K562 (cell line): Measurements from ENCODE around the gene LEO1. TPM values are rescaled to one million over a fixed set of nuclear protein-coding genes. Genes with fewer than 3 reads are reported as not detected.

ENCODE experiments used
- ATAC-seq: fragments of 200-7000 bp; cut with Tn5 transposase; 3 replicates; pipeline ENCODE4 v1.9.1; 2020; ENCODE audit warnings: moderate library complexity
- BruUV-seq: library from RNA; stranded (reverse); fragments of 400-500 nt; replicated peaks from 2 replicates; lab custom pipeline; 2021; lab: Mats Ljungman, UMichigan
- CTCF ChIA-PET: fragments of 300-600 bp; formaldehyde crosslinking; extraction: SDS; loops from one replicate; lab custom pipeline; 2021; ENCODE audit warnings: low intra/inter-chr PET ratio; lab: Yijun Ruan, JAX
- POLR2A ChIA-PET: fragments of 300-600, 350-650 bp; sonication (Branson Sonifier 250); formaldehyde crosslinking; extraction: SDS; loops from one replicate; lab custom pipeline; 2021; ENCODE audit warnings: antibody characterized with exemption, inconsistent platforms; lab: Yijun Ruan, JAX
- DNase-seq, 4 experiments: peaks; one replicate each; pipeline versions ENCODE4 v3.0.0 to v3.0.0-alpha.2; 2011 to 2018; ENCODE audit warnings: low spot score in 3 of 4, mixed read lengths in 3 of 4; ENCODE audit errors: extremely low read depth in 1 of 4
- FAIRE-seq: peaks from 2 replicates; lab custom pipeline; 2011; peaks lifted over from hg19 to GRCh38; lab: Jason Lieb, UNC
- H2AFZ ChIP-seq: 2 replicates; pipeline ENCODE4 v1.6.0; 2011; ENCODE audit warnings: low read depth, low read length, control low read depth, inconsistent platforms
- H3K27ac ChIP-seq: fragments of 200-600 bp; 3 replicates; pipeline ENCODE4 v1.8.0; 2011; ENCODE audit warnings: low read depth, mild to moderate bottlenecking, control low read depth, inconsistent platforms, low read length, moderate library complexity, mixed read lengths; ENCODE audit errors: extremely low read depth
- H3K27me3 ChIP-seq, 2 experiments: fragments of 300-600 bp in 1 of 2; 2 replicates in 1 of 2; 3 replicates in 1 of 2; pipeline versions ENCODE4 v1.6.0 to v1.8.0; 2011; ENCODE audit warnings: inconsistent platforms in 2 of 2, low read length in 2 of 2, mild to moderate bottlenecking in 1 of 2, mixed read lengths in 1 of 2, moderate library complexity in 1 of 2; ENCODE audit not compliant: control insufficient read depth in 2 of 2, insufficient read depth in 2 of 2
- H3K36me3 ChIP-seq: fragments of 300-600 bp; 3 replicates; pipeline ENCODE4 v1.8.0; 2011; ENCODE audit warnings: mild to moderate bottlenecking, low read length, inconsistent platforms; ENCODE audit not compliant: control insufficient read depth, insufficient read depth
- H3K4me1 ChIP-seq, 2 experiments: fragments of 200-600 bp in 1 of 2; replicated peaks in 1 of 2; 2 replicates in 1 of 2; 3 replicates in 1 of 2; pipeline versions ENCODE4 v1.5.1 to v1.8.0; 2011; ENCODE audit warnings: inconsistent platforms in 2 of 2, low read length in 2 of 2, mild to moderate bottlenecking in 1 of 2, mixed read lengths in 1 of 2, moderate library complexity in 1 of 2; ENCODE audit not compliant: control insufficient read depth in 2 of 2, insufficient read depth in 2 of 2
- H3K4me2 ChIP-seq: 2 replicates; pipeline ENCODE4 v1.6.1; 2011; ENCODE audit warnings: low read length, control low read depth, inconsistent platforms, mixed read lengths; ENCODE audit not compliant: insufficient read depth
- H3K4me3 ChIP-seq: fragments of 200-600 bp; sonication (generic), shearing (Covaris generic); 2 replicates; pipeline ENCODE4 v1.5.1; 2016; ENCODE audit warnings: control low read depth, inconsistent platforms
- H3K79me2 ChIP-seq: fragments of 200-600 bp; 3 replicates; pipeline ENCODE4 v1.8.0; 2011; ENCODE audit warnings: low read length, inconsistent platforms; ENCODE audit not compliant: control insufficient read depth, insufficient read depth
- H3K9ac ChIP-seq, 2 experiments: 2 replicates each; pipeline versions ENCODE4 v1.6.0 to v1.6.1; 2011; ENCODE audit warnings: low read depth in 2 of 2, low read length in 2 of 2, control low read depth in 1 of 2, inconsistent platforms in 1 of 2, mild to moderate bottlenecking in 1 of 2, mixed read lengths in 1 of 2; ENCODE audit not compliant: insufficient read depth in 1 of 2
- H3K9me1 ChIP-seq: one replicate; pipeline ENCODE4 v1.6.0; 2011; ENCODE audit warnings: inconsistent platforms, mild to moderate bottlenecking, low read length, moderate library complexity; ENCODE audit not compliant: control insufficient read depth, insufficient read depth
- H3K9me3 ChIP-seq: replicated peaks from 2 replicates; pipeline ENCODE4 v1.5.1; 2011; ENCODE audit warnings: low read depth, low read length, inconsistent platforms; ENCODE audit not compliant: control insufficient read depth, insufficient read depth
- H4K20me1 ChIP-seq: replicated peaks from 2 replicates; pipeline ENCODE4 v1.6.1; 2011; ENCODE audit warnings: low read length, inconsistent platforms, mixed read lengths; ENCODE audit not compliant: control insufficient read depth, insufficient read depth
- BACH1 ChIP-seq: fragments of 200-800 bp; sonication (Bioruptor generic); IDR thresholded peaks from 2 replicates; pipeline ENCODE4 v1.6.1; 2016; ENCODE audit warnings: missing genetic modification characterization, missing compliant biosample characterization
- BRF2 ChIP-seq: IDR thresholded peaks from 3 replicates; pipeline ENCODE4 v1.6.1; 2011; ENCODE audit warnings: borderline replicate concordance, mild to moderate bottlenecking; ENCODE audit not compliant: insufficient read length, insufficient read depth
- ETS1 ChIP-seq: conservative IDR thresholded peaks from 2 replicates; pipeline ENCODE4 v1.6.1; 2011; ENCODE audit warnings: low read depth, mild to moderate bottlenecking, low read length; ENCODE audit not compliant: control insufficient read depth
- LCOR ChIP-seq: sonication (generic); formaldehyde crosslinking; IDR thresholded peaks from 2 replicates; pipeline ENCODE4 v1.8.0; 2022; ENCODE audit warnings: mild to moderate bottlenecking, missing genetic modification reagents
- POLR2A ChIP-seq: fragments of 450-650 bp; conservative IDR thresholded peaks from 2 replicates; pipeline ENCODE4 v1.6.1; 2016
- POLR3G ChIP-seq: IDR thresholded peaks from 2 replicates; pipeline ENCODE4 v1.6.1; 2011; ENCODE audit not compliant: insufficient read length, insufficient replicate concordance; ENCODE audit errors: extremely low read depth
- RAD21 ChIP-seq, 2 experiments: fragments of 250-450 bp in 1 of 2; fragments of 450-650 bp in 1 of 2; sonication (Bioruptor Pico) in 1 of 2; formaldehyde crosslinking in 1 of 2; IDR thresholded peaks in 1 of 2; conservative IDR thresholded peaks in 1 of 2; 2 replicates each; pipeline versions ENCODE4 v1.4.0 to v1.8.0; 2020 to 2022; ENCODE audit warnings: mild to moderate bottlenecking in 2 of 2, moderate library complexity in 1 of 2
- SMC3 ChIP-seq: conservative IDR thresholded peaks from 2 replicates; pipeline ENCODE4 v1.6.1; 2011; ENCODE audit warnings: low read depth, low read length, improper control_type of control experiment; ENCODE audit not compliant: insufficient read depth
- ZBTB33 ChIP-seq: sonication (generic); formaldehyde crosslinking; IDR thresholded peaks from 2 replicates; pipeline ENCODE4 v1.8.1; 2023; ENCODE audit warnings: mild to moderate bottlenecking, missing genetic modification reagents
- ZNF174 ChIP-seq: fragments of 250-450 bp; sonication (Bioruptor Pico); IDR thresholded peaks from 2 replicates; pipeline ENCODE4 v1.4.0; 2020; ENCODE audit warnings: mild to moderate bottlenecking
- ZNF212 ChIP-seq: fragments of 450-650 bp; formaldehyde crosslinking; IDR thresholded peaks from 2 replicates; pipeline ENCODE4 v1.4.0; 2020; ENCODE audit warnings: mild to moderate bottlenecking
- ZNF347 ChIP-seq: fragments of 450-650 bp; formaldehyde crosslinking; IDR thresholded peaks from 2 replicates; pipeline ENCODE4 v1.4.0; 2020; ENCODE audit warnings: low read depth, mild to moderate bottlenecking, moderate library complexity
- ZNF655 ChIP-seq: fragments of 250-450 bp; sonication (Bioruptor Pico); IDR thresholded peaks from 2 replicates; pipeline ENCODE4 v1.5.0; 2021
- ZNF695 ChIP-seq: fragments of 450-650 bp; formaldehyde crosslinking; IDR thresholded peaks from 2 replicates; pipeline ENCODE4 v1.4.0; 2020; ENCODE audit warnings: mild to moderate bottlenecking, moderate library complexity
- WGBS: fragments of 100-300 bp; shearing (Covaris generic); methylation state at CpG from one replicate; pipeline ENCODE4 v1.1.6; 2016; ENCODE audit warnings: low coverage, mixed read lengths; ENCODE audit not compliant: insufficient coverage; ENCODE audit errors: missing lambda C conversion rate; 5-methylcytosine and 5-hydroxymethylcytosine counted together
- in situ Hi-C: fragments of 300-500 bp; cut with MboI; formaldehyde crosslinking; loops from 4 replicates; pipeline ENCODE4 v1.15.0; 2018; ENCODE audit warnings: inconsistent platforms, mixed read lengths
- intact Hi-C: fragments of 100-400 bp; cut with micrococcal nuclease; formaldehyde crosslinking; loops from 2 replicates; pipeline ENCODE4 v1.14.2; 2022
- polyA plus RNA-seq, 8 experiments: library from polyadenylated mRNA; depleted of rRNA in 4 of 8; stranded (reverse) in 5 of 8; unstranded in 3 of 8; fragments of >200 nt; fragmentation: Nextera tagmentation in 2 of 8; fragmentation: Illumina TruSeq in 1 of 8; extraction: Ambion mirVana in 2 of 8; extraction: Trizol in 1 of 8; gene quantifications; 2 replicates each; pipeline versions ENCODE4 v1.2.1 to v1.2.3, GENCODE V29; 2011 to 2014; ENCODE audit warnings: inconsistent platforms in 1 of 8, missing spikeins in 1 of 8
- total RNA-seq, 7 experiments: library from RNA; depleted of rRNA in 6 of 7; stranded (reverse); fragments of >200 nt in 6 of 7; fragmentation: Illumina TruSeq in 2 of 7; extraction: Trizol in 2 of 7; gene quantifications; 2 replicates each; pipeline versions ENCODE4 v1.2.1 to v1.2.3, GENCODE V29; 2011 to 2021; ENCODE audit warnings: low replicate concordance in 1 of 7

LEO1 gene
- total and polyA plus RNA-seq, 9 of the 15 experiments (the other 6 are each of a cell fraction or from before 2014, with no cell fraction given) = 8.4 to 48.3 (median 37.9) TPM

- peak; percentile 96 for ATAC-seq
- H2AFZ ChIP-seq = no peak overlapping the region
- H3K9ac ChIP-seq = no peak overlapping the region
- FAIRE-seq = peak; percentile 78
- no peaks in the 10 kb centered on the region for H3K4me1 ChIP-seq
- H3K4me2 ChIP-seq = no peak overlapping the region
- peaks cover 43% of the 10 kb centered on the region; the same call in 2 of the 3 replicates for H3K36me3 ChIP-seq
- no TSS peak for BruUV-seq
- no peaks in the 10 kb centered on the region for H3K79me2 ChIP-seq
- H3K9me3 ChIP-seq = no peaks in the 10 kb centered on the region
- 64% methylated on average over 2 of the region's 2 CpGs for WGBS
- 0 out of 2 replicates have a peak, but pooled peaks cover 2% of the 10 kb centered on the region for H4K20me1 ChIP-seq
- ChIA-PET CTCF (interaction anchor here (0.9 kb wide), 1 partner anchor 381 kb away, joined by 3 read pairs; no protein-coding TSS in a partner anchor), POLR2A (interaction anchor here (0.6 to 1.3 kb wide), 4 partner anchors 9 to 574 kb away, joined by 3 to 6 read pairs (median 4); no protein-coding TSS in a partner anchor)
- no peaks in the 10 kb centered on the region for H3K27me3 ChIP-seq
- in situ Hi-C loops = no loop called here
- no peak overlapping the region for H3K4me3 ChIP-seq
- intact Hi-C loops = loop anchor here (1.0 kb wide), 2 partner anchors 135 to 140 kb away; no protein-coding TSS in a partner anchor
- H3K9me1 ChIP-seq = no peaks in the 10 kb centered on the region
- no peak overlapping the region for H3K27ac ChIP-seq
- DNase-seq = peak; percentile 17 to 59 (median 30)
- TF ChIP-seq POLR3G (no peak), ZNF347 (CRISPR knock-in tag) (no peak), SMC3 (peak; percentile 28; the same call in 1 of the 2 replicates), BACH1 (no peak), RAD21 (CRISPR knock-in tag; conservative IDR thresholded peaks at IDR 0.05 in 1 of 2, IDR thresholded peaks at IDR 0.05 in 1 of 2) (peak in 1 of 2 experiments; percentile 69; a peak in 3 of 4 replicates), ETS1 (no peak), POLR2A (no peak), ZNF174 (no peak), BRF2 (no peak), ZNF212 (CRISPR knock-in tag) (no peak), LCOR (CRISPR knock-in tag) (no peak), ZNF695 (CRISPR knock-in tag) (no peak), ZBTB33 (no peak), ZNF655 (CRISPR knock-in tag) (no peak)
Measured at GRCh38 chr15:51917493-51917892, 54.1 kb downstream of the LEO1 start.
